Neural progenitor cell (in vitro differentiated cells): Measurements from ENCODE around the gene TRIM66. TPM values are rescaled to one million over a fixed set of nuclear protein-coding genes. Genes with fewer than 3 reads are reported as not detected.

Source experiments
- DNase-seq: peaks from one replicate; pipeline ENCODE4 v3.0.0-alpha.2; 2016; ENCODE audit warnings: low spot score
- H2AFZ ChIP-seq: fragments of 200-600 bp; sonication (generic); replicated peaks from 2 replicates; pipeline ENCODE4 v1.6.1; 2016; ENCODE audit warnings: antibody characterized with exemption
- H3F3A ChIP-seq: fragments of 200-600 bp; sonication (generic); 2 replicates; pipeline ENCODE4 v1.6.1; 2016; ENCODE audit warnings: antibody characterized with exemption, low read depth
- H3K27ac ChIP-seq: fragments of 200-600 bp; sonication (generic); 2 replicates; pipeline ENCODE4 v1.5.1; 2016; ENCODE audit warnings: mild to moderate bottlenecking
- H3K27me3 ChIP-seq: fragments of 200-600 bp; sonication (generic); 2 replicates; pipeline ENCODE4 v1.6.1; 2016; ENCODE audit warnings: mild to moderate bottlenecking, moderate library complexity
- H3K36me3 ChIP-seq: fragments of 200-600 bp; sonication (generic); 2 replicates; pipeline ENCODE4 v1.5.1; 2016
- H3K4me1 ChIP-seq: fragments of 200-600 bp; sonication (generic); 2 replicates; pipeline ENCODE4 v1.6.1; 2016; ENCODE audit warnings: mixed run types
- H3K4me2 ChIP-seq: fragments of 200-600 bp; sonication (generic); 2 replicates; pipeline ENCODE4 v1.6.1; 2016
- H3K4me3 ChIP-seq: fragments of 200-600 bp; sonication (generic); 2 replicates; pipeline ENCODE4 v1.5.1; 2016
- H3K79me2 ChIP-seq: fragments of 200-600 bp; sonication (generic); 2 replicates; pipeline ENCODE4 v1.6.1; 2016; ENCODE audit warnings: low read depth
- H3K9ac ChIP-seq: fragments of 200-600 bp; sonication (generic); 2 replicates; pipeline ENCODE4 v1.6.1; 2016
- H3K9me3 ChIP-seq: fragments of 200-600 bp; sonication (generic); 2 replicates; pipeline ENCODE4 v1.5.1; 2016; ENCODE audit warnings: low read depth
- H4K20me1 ChIP-seq: fragments of 200-600 bp; sonication (generic); 2 replicates; pipeline ENCODE4 v1.6.1; 2016; ENCODE audit warnings: low read depth
- H3K27ac Mint-ChIP-seq: 3 replicates; pipeline ENCODE4 v1.8.0; 2021; ENCODE audit warnings: mixed read lengths
- H3K27me3 Mint-ChIP-seq: 2 replicates; pipeline ENCODE4 v1.8.0; 2022; ENCODE audit warnings: low read depth, mild to moderate bottlenecking, inconsistent platforms, moderate library complexity, mixed read lengths; ENCODE audit not compliant: insufficient read depth
- H3K36me3 Mint-ChIP-seq: 3 replicates; pipeline ENCODE4 v1.8.0; 2021; ENCODE audit warnings: mixed read lengths
- H3K4me1 Mint-ChIP-seq: 3 replicates; pipeline ENCODE4 v1.8.0; 2021; ENCODE audit warnings: mixed read lengths
- H3K4me3 Mint-ChIP-seq: 3 replicates; pipeline ENCODE4 v1.8.0; 2021; ENCODE audit warnings: mild to moderate bottlenecking, moderate library complexity, mixed read lengths
- H3K9me3 Mint-ChIP-seq: 3 replicates; pipeline ENCODE4 v1.8.0; 2020; ENCODE audit warnings: mixed read lengths
- CTCF ChIP-seq: fragments of 200-600 bp; sonication (generic); IDR thresholded peaks from 2 replicates; pipeline ENCODE4 v1.5.1; 2017; ENCODE audit warnings: antibody characterized with exemption, mild to moderate bottlenecking
- EZH2 ChIP-seq: fragments of 200-600 bp; sonication (generic); IDR thresholded peaks from 2 replicates; pipeline ENCODE4 v1.6.1; 2017; ENCODE audit warnings: antibody characterized with exemption, mild to moderate bottlenecking, moderate library complexity
- EZH2phosphoT487 ChIP-seq: fragments of 200-600 bp; sonication (generic); IDR thresholded peaks from 2 replicates; pipeline ENCODE4 v1.6.1; 2017; ENCODE audit warnings: antibody characterized with exemption
- total RNA-seq: library from RNA; depleted of rRNA; stranded (reverse); fragments of >200 nt; gene quantifications from 2 replicates; pipeline ENCODE4 v1.2.3, GENCODE V29; 2015; ENCODE audit warnings: low replicate concordance

TRIM66 gene
- total RNA-seq, 1 donor from 2014 or later = 0.95 TPM

- Histone ChIP-seq H3K79me2 (no peaks in the 10 kb centered on the region), H3K36me3 (no peaks in the 10 kb centered on the region), H3K9me3 (no peaks in the 10 kb centered on the region), H3K4me2 (no peak overlapping the region), H3K4me1 (no peaks in the 10 kb centered on the region), H2AFZ (no peak overlapping the region), H3F3A (peaks cover under 1% of the 10 kb centered on the region), H3K27me3 (no peaks in the 10 kb centered on the region), H3K4me3 (no peak overlapping the region), H3K9ac (no peak overlapping the region), H3K27ac (no peak overlapping the region), H4K20me1 (no peaks in the 10 kb centered on the region)
- Mint-ChIP-seq H3K4me1 (peaks cover 22% of the 10 kb centered on the region), H3K27ac (no peak overlapping the region), H3K4me3 (no peak overlapping the region), H3K9me3 (no peaks in the 10 kb centered on the region), H3K27me3 (peaks cover 4% of the 10 kb centered on the region), H3K36me3 (no peaks in the 10 kb centered on the region)
- DNase-seq = no peak
- no peak for TF ChIP-seq EZH2
- no peak for TF ChIP-seq EZH2phosphoT487
- TF ChIP-seq CTCF = no peak
Observed at GRCh38 chr11:8608652-8609051, 73.8 kb downstream of the TRIM66 start.

GRCh38 chr11:8605971-8606563, 76.4 kb downstream of the TRIM66 start:
- TF ChIP-seq EZH2phosphoT487 = no peak
- H3K4me1 Mint-ChIP-seq = peaks cover 19% of the 10 kb centered on the region

GRCh38 chr11:8604078-8604723, 78.3 kb downstream of the TRIM66 start:
- no peak overlapping the region for H3K4me3 Mint-ChIP-seq
- Histone ChIP-seq H3K4me2 (no peak overlapping the region), H3K36me3 (no peaks in the 10 kb centered on the region), H3F3A (peaks cover 4% of the 10 kb centered on the region), H3K79me2 (no peaks in the 10 kb centered on the region), H3K27me3 (no peaks in the 10 kb centered on the region), H3K4me1 (peaks cover 11% of the 10 kb centered on the region), H3K9ac (no peak overlapping the region), H3K27ac (no peak overlapping the region), H4K20me1 (no peaks in the 10 kb centered on the region), H3K9me3 (no peaks in the 10 kb centered on the region), H3K4me3 (no peak overlapping the region), H2AFZ (no peak overlapping the region)
- DNase-seq = peak; percentile 72
- H3K9me3 Mint-ChIP-seq = no peaks in the 10 kb centered on the region
- H3K36me3 Mint-ChIP-seq = no peaks in the 10 kb centered on the region
- peaks cover 4% of the 10 kb centered on the region for H3K27me3 Mint-ChIP-seq
- no peak overlapping the region for H3K27ac Mint-ChIP-seq
- peak; percentile 87 for TF ChIP-seq CTCF
- no peak for TF ChIP-seq EZH2
- no peak for TF ChIP-seq EZH2phosphoT487
- peaks cover 9% of the 10 kb centered on the region for H3K4me1 Mint-ChIP-seq

More at GRCh38 chr11:8605971-8606563, 76.4 kb downstream of the TRIM66 start:
- no peaks in the 10 kb centered on the region for H3K79me2 ChIP-seq
- no peak overlapping the region for H3K27ac ChIP-seq
- H4K20me1 ChIP-seq = no peaks in the 10 kb centered on the region
- H2AFZ ChIP-seq = no peak overlapping the region
- DNase-seq = no peak
- no peak overlapping the region for H3K27ac Mint-ChIP-seq
- no peak overlapping the region for H3K9ac ChIP-seq
- no peaks in the 10 kb centered on the region for H3K36me3 ChIP-seq
- H3F3A ChIP-seq = peaks cover 4% of the 10 kb centered on the region
- no peak overlapping the region for H3K4me3 ChIP-seq
- H3K9me3 ChIP-seq = no peaks in the 10 kb centered on the region
- no peak overlapping the region for H3K4me3 Mint-ChIP-seq
- no peaks in the 10 kb centered on the region for H3K27me3 ChIP-seq
- no peak overlapping the region for H3K4me2 ChIP-seq
- H3K27me3 Mint-ChIP-seq = peaks cover 4% of the 10 kb centered on the region
- peaks cover 11% of the 10 kb centered on the region for H3K4me1 ChIP-seq
- H3K36me3 Mint-ChIP-seq = no peaks in the 10 kb centered on the region
- H3K9me3 Mint-ChIP-seq = no peaks in the 10 kb centered on the region

- TF ChIP-seq EZH2phosphoT487 (no peak), EZH2 (no peak), CTCF (no peak)
- Histone ChIP-seq H3F3A (peaks cover 4% of the 10 kb centered on the region), H3K9ac (no peak overlapping the region), H3K27ac (no peak overlapping the region), H2AFZ (no peak overlapping the region), H3K4me1 (peaks cover 11% of the 10 kb centered on the region), H3K9me3 (no peaks in the 10 kb centered on the region), H3K27me3 (no peaks in the 10 kb centered on the region), H3K4me2 (no peak overlapping the region), H3K4me3 (no peak overlapping the region), H3K79me2 (no peaks in the 10 kb centered on the region), H3K36me3 (no peaks in the 10 kb centered on the region), H4K20me1 (no peaks in the 10 kb centered on the region)
- H3K27ac Mint-ChIP-seq = no peak overlapping the region
- peaks cover 9% of the 10 kb centered on the region for H3K4me1 Mint-ChIP-seq
- no peaks in the 10 kb centered on the region for H3K9me3 Mint-ChIP-seq
- no peak for DNase-seq
- peaks cover 3% of the 10 kb centered on the region for H3K27me3 Mint-ChIP-seq
- no peaks in the 10 kb centered on the region for H3K36me3 Mint-ChIP-seq
- H3K4me3 Mint-ChIP-seq = no peak overlapping the region
Observed at GRCh38 chr11:8603696-8604077, 78.8 kb downstream of the TRIM66 start.
